Duodenal mucosa (tissue), 2 donors: ENCODE results near the gene SNED1.

Experiments
- H3K27ac ChIP-seq: one replicate; pipeline ENCODE4 v1.7.0; 2013; ENCODE audit warnings: low read depth, low read length
- H3K27me3 ChIP-seq, 2 donors: one replicate each; pipeline ENCODE4 v1.7.0; 2013; ENCODE audit warnings: low read length in 2 of 2, control low read depth in 1 of 2; ENCODE audit not compliant: insufficient read depth in 2 of 2, control insufficient read depth in 1 of 2
- H3K36me3 ChIP-seq, 2 donors: one replicate each; pipeline ENCODE4 v1.7.0; 2013; ENCODE audit warnings: low read length in 2 of 2, control low read depth in 1 of 2; ENCODE audit not compliant: insufficient read depth in 2 of 2, control insufficient read depth in 1 of 2
- H3K4me1 ChIP-seq, 2 donors: one replicate each; pipeline ENCODE4 v1.7.0; 2013; ENCODE audit warnings: low read length in 2 of 2, control low read depth in 1 of 2; ENCODE audit not compliant: insufficient read depth in 2 of 2, control insufficient read depth in 1 of 2
- H3K4me3 ChIP-seq, 2 donors: one replicate each; pipeline ENCODE4 v1.7.0; 2013; ENCODE audit warnings: low read length in 2 of 2, low read depth in 1 of 2
- H3K9ac ChIP-seq, 2 donors: one replicate each; pipeline ENCODE4 v1.7.0; 2013; ENCODE audit warnings: low read length in 2 of 2, low read depth in 1 of 2
- H3K9me3 ChIP-seq, 2 donors: one replicate each; pipeline ENCODE4 v1.7.0; 2013; ENCODE audit warnings: low read length in 2 of 2, control low read depth in 1 of 2; ENCODE audit not compliant: control insufficient read depth in 1 of 2

The SNED1 gene

GRCh38 chr2:241030883-241031282 lies 32.5 kb downstream of the SNED1 start:
- Histone ChIP-seq H3K36me3 (peaks cover 0 to 4% of the 10 kb centered on the region in 2 donors), H3K27ac (no peak overlapping the region), H3K27me3 (no peaks in the 10 kb centered on the region), H3K4me1 (no peaks in the 10 kb centered on the region), H3K9ac (no peak overlapping the region), H3K4me3 (no peak overlapping the region), H3K9me3 (peaks cover 3 to 13% of the 10 kb centered on the region in 2 donors)

DNA sequence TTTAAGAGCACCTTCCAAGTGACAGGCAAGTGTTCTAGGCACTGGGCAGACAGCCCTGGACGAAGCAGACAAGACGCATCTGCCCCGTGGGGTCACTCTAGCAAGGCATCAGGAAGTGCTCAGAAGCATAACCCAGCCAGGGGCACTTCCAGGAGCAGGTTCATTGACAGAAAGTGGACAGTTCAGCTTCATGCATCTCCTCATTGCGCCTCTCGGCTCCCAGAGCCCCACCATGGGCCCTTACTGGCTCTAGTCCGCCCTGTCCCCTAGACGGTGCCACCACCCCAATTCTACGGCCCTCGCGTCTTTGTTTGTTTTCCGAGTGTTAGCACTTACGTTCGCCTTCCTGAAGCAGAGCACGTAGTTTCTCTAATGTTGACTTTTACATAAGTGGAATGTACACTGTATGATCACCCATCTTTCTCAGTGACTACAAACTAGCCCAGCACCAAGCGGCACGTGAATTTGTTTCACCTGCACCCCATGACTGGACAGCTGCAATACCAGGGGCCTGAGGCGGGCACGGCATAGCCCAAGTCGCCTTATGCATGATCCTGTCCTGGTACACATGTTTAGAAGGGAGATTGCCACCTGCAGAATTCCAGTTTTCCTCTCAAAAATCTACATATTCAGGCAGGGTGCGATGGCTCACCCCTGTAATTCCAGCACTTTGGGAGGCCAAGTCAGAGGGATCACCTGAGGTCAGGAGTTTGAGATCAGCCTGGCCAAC lies 33.2 kb downstream of the SNED1 start:
- Histone ChIP-seq H3K4me1 (peaks cover 0 to 3% of the 10 kb centered on the region in 2 donors), H3K27me3 (peaks cover 0 to 2% of the 10 kb centered on the region in 2 donors), H3K27ac (no peak overlapping the region), H3K4me3 (no peak overlapping the region), H3K9ac (no peak overlapping the region), H3K36me3 (peaks cover 0 to 4% of the 10 kb centered on the region in 2 donors), H3K9me3 (peaks cover 3 to 8% of the 10 kb centered on the region in 2 donors)

- peaks cover 0 to 4% of the 10 kb centered on the region in 2 donors for H3K36me3 ChIP-seq
- H3K9ac ChIP-seq = no peak overlapping the region
- peaks cover 0 to 2% of the 10 kb centered on the region in 2 donors for H3K27me3 ChIP-seq
- no peak overlapping the region for H3K4me3 ChIP-seq
- H3K4me1 ChIP-seq = peaks cover 0 to 10% of the 10 kb centered on the region in 2 donors
- H3K27ac ChIP-seq = no peak overlapping the region
- no peaks in the 10 kb centered on the region for H3K9me3 ChIP-seq
Measured at GRCh38 chr2:241033336-241033987, 35.0 kb downstream of the SNED1 start.

DNA sequence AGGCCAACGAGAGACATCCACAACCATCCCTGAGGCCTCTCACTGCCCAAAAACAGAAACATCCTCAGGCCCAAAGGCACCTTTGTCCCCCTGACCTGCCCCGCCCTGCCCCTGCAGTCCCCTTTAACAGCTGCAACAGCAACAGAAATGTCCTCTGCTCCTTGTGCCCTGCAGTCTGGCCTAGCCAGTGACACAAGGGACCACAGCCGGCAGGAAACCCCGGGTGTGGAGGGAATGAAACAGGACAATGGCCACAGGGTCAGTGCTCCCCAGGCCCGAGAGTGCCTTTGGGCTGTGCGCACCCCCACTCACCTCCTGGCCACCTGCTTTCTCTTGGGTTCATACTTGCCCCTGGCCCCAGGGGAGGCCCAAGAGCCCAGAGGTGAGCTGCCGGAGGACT lies 35.6 kb downstream of the SNED1 start:
- H3K36me3 ChIP-seq = peaks cover 0 to 4% of the 10 kb centered on the region in 2 donors
- no peak overlapping the region for H3K27ac ChIP-seq
- H3K4me3 ChIP-seq = no peak overlapping the region
- peaks cover 0 to 10% of the 10 kb centered on the region in 2 donors for H3K4me1 ChIP-seq
- no peak overlapping the region for H3K9ac ChIP-seq
- H3K9me3 ChIP-seq = no peaks in the 10 kb centered on the region
- H3K27me3 ChIP-seq = peaks cover 0 to 2% of the 10 kb centered on the region in 2 donors

GRCh38 chr2:241034490-241035141 lies 36.2 kb downstream of the SNED1 start:
- H3K4me1 ChIP-seq = peaks cover 0 to 10% of the 10 kb centered on the region in 2 donors
- no peak overlapping the region for H3K4me3 ChIP-seq
- H3K27ac ChIP-seq = no peak overlapping the region
- H3K9me3 ChIP-seq = no peaks in the 10 kb centered on the region
- H3K36me3 ChIP-seq = peaks cover 0 to 4% of the 10 kb centered on the region in 2 donors
- no peak overlapping the region for H3K9ac ChIP-seq
- H3K27me3 ChIP-seq = peaks cover 0 to 2% of the 10 kb centered on the region in 2 donors

DNA sequence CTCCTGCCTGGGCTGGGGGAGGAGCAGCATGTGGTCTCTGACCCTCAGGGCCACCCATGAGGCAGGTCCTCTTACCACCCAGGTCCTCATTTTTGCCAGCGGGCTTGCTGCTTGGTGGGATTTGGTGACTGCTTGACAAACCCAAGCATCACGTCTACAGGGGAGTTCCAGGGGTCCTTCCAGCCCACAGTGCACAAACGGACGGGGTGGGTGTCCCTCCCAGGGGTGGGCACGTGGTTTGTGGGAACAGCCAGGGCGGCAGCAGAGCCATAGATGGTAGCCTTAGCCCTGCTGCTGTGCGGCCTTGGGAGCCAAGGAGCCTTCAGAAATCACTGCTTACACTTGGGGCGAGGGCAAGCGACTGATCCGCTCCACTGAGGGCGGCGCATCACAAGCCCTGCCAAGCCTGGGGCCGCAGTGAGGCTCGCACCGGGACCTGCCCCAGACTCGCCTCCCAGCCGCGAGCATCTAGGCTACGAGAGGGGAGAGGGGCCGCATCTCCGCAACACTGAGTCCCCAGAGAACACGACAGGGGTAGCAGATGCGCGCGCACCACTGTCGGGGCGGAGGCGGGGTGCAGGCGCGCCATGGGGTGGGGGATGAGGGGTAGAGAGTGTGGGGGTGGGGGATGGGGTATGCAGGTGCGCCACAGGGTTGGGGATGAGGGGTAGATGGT lies 36.9 kb downstream of the SNED1 start:
- Histone ChIP-seq H3K27me3 (peaks cover 0 to 2% of the 10 kb centered on the region in 2 donors), H3K36me3 (peaks cover 0 to 4% of the 10 kb centered on the region in 2 donors), H3K27ac (no peak overlapping the region), H3K9ac (no peak overlapping the region), H3K4me1 (peaks cover 0 to 10% of the 10 kb centered on the region in 2 donors), H3K4me3 (no peak overlapping the region), H3K9me3 (no peaks in the 10 kb centered on the region)

- Histone ChIP-seq H3K9ac (peak overlapping the region in 1 of 2 donors; percentile 4), H3K27ac (no peak overlapping the region), H3K4me3 (peak overlapping the region; percentile 58 to 68), H3K4me1 (peaks cover 0 to 10% of the 10 kb centered on the region in 2 donors), H3K27me3 (peaks cover 0 to 2% of the 10 kb centered on the region in 2 donors), H3K9me3 (no peaks in the 10 kb centered on the region), H3K36me3 (peaks cover 0 to 4% of the 10 kb centered on the region in 2 donors)
Measured at GRCh38 chr2:241035818-241036396, 37.5 kb downstream of the SNED1 start.

- Histone ChIP-seq H3K36me3 (peaks cover 0 to 4% of the 10 kb centered on the region in 2 donors), H3K4me1 (peaks cover 0 to 10% of the 10 kb centered on the region in 2 donors), H3K9me3 (no peaks in the 10 kb centered on the region), H3K27me3 (peaks cover 0 to 2% of the 10 kb centered on the region in 2 donors), H3K27ac (no peak overlapping the region), H3K4me3 (peak overlapping the region; percentile 58 to 68), H3K9ac (peak overlapping the region in 1 of 2 donors; percentile 4)
Measured at GRCh38 chr2:241036397-241036963, 38.1 kb downstream of the SNED1 start.

- Histone ChIP-seq H3K9me3 (no peaks in the 10 kb centered on the region), H3K36me3 (peaks cover 0 to 4% of the 10 kb centered on the region in 2 donors), H3K27ac (no peak overlapping the region), H3K4me1 (peaks cover 0 to 10% of the 10 kb centered on the region in 2 donors), H3K9ac (peak overlapping the region in 1 of 2 donors; percentile 4), H3K4me3 (peak overlapping the region; percentile 58 to 68), H3K27me3 (peaks cover 0 to 2% of the 10 kb centered on the region in 2 donors)
Measured at GRCh38 chr2:241036964-241037421, 38.6 kb downstream of the SNED1 start.
